HG03469 (cell line): Measurements from ENCODE around the gene LZTS3.
A peak's percentile ranks its signal among the peaks of the same experiment; 100 is the strongest.
"Not testable (repeated sequence)": the region's sequence is repeated elsewhere in the genome, so short reads cannot be mapped to it uniquely, and the experiment has no call there.

ENCODE experiments used
- ATAC-seq: cut with Tn5 transposase; IDR thresholded peaks from one replicate; pipeline ENCODE4 v1.9.1; 2021; ENCODE audit warnings: mild to moderate bottlenecking, moderate library complexity, moderate number of reproducible peaks; ENCODE audit not compliant: unreplicated experiment

The LZTS3 gene

DNA sequence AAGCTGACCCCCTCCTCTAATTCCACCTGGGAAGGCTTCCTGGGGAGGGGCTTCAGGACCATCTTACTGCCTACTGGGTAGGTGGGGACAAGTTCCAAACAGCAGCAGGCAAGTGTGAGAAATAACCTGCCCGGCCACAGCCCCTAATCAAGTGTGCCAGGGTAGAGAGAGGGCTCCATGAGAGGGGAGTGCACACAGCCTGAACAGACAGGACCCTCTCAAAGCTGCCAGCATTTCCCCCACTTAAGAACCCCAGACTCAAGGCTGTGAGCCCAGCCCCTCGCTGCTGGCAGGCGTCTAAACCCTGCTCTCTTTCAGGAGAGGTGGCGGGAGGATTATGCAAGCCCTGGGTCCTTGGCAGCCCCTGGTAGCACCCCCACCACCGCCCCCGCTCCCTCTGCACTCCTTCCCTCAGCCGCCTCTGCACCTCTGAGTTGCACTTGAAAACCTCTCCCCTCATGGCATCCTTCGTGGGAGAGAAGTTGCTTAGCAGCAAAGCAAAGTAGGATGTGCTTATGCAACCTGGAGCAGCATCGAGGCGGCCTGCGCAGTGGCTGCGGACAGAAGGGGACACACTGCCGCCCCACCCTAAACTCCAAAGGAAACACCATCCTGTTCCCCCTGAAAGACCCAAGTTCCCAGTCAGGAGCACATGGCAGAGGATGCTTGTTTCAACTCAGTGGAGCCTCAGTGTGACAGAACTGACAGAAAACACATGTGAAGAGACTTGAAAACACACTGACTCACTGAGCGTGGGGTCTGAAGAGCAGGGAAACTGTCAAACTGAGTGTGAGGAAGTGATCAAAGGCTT, 20.7 kb upstream of the LZTS3 start:
- ATAC-seq, result no peak

DNA sequence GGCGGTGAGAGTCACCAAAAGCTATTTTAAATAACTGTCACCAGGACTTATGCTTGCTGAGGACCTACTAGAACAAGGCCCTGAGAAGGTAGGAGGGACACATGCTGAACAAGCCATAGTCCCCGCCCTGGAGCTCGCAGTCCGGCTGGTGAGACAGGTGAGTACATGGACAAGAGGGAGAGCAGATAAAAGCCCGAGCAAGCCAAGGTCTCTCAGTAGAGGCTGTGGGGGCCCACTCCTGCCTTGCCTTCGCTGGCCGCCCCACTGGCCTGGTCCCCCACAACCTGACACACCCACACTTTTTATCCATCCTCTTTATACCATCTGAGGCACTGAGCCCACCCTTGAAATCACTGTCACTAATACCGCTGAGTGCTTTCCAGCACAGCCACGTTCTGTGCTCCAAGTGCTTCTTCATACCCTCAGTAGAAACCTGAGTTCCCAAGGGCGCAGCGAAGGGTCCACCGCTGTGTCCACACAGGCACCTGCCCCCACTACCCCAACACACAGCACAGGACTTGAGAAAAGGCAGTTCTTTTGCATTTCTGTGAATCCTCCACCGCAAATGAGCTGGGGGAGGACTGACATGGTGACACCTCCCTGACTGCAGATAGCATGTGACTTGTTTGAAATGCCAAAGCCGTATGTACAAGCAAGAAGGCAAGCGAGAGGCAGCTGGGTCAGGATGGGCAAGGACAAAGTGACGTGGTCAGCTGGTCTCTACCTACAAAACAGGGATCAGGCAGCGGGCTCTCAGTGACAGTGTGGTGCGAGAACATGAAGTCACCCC, 19.1 kb upstream of the LZTS3 start:
- ATAC-seq, result no peak

GRCh38 chr20:3190681-3191111, 17.3 kb upstream of the LZTS3 start:
- no peak for ATAC-seq

GRCh38 chr20:3189561-3190131, 16.3 kb upstream of the LZTS3 start:
- no peak for ATAC-seq

GRCh38 chr20:3188823-3189413, 15.6 kb upstream of the LZTS3 start:
- ATAC-seq, result no peak

DNA sequence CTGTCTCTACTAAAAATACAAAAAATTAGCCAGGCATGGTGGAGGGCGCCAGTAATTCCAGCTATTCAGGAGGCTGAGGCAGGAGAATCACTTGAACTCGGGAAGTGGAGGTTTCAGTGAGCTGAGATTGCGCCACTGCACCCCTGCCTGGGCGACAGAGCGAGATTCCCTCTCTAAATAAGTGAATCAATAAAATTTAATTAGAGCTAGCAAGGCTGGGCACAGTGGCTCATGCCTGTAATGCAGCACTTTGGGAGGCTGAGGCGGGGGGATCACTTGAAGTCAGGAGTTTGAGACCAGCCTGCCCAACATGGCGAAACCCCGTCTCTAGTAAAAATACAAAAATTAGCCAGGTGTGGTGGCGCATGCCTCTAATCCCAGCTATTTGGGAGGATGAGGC, 14.5 kb upstream of the LZTS3 start:
- not testable (repeated sequence) for ATAC-seq

GRCh38 chr20:3183896-3184612, 10.7 kb upstream of the LZTS3 start:
- no peak for ATAC-seq

- not testable (repeated sequence) for ATAC-seq
These were observed 9.1 kb upstream of the LZTS3 start for GRCh38 chr20:3182429-3182828.

GRCh38 chr20:3181270-3181669, 7.9 kb upstream of the LZTS3 start:
- ATAC-seq, result no peak

DNA sequence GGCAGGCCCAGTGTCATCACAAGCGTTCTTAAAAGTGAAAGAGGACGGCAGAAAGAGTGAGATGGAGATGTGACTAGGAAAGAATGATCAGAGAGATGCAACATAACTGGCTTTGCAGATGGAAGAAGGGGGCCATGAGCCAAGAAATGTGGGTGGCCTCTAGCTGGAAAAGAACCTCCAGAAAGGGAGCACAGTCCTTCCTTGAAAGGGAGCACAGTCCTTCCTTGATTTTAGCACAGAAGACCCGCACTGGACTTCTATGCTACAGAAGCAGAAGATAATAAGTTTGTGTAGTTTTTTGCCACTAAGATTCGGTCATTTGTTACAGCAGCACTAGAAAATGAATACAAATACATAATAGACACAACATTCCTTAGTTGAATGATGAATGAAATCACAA, 7.0 kb upstream of the LZTS3 start:
- no peak for ATAC-seq

DNA sequence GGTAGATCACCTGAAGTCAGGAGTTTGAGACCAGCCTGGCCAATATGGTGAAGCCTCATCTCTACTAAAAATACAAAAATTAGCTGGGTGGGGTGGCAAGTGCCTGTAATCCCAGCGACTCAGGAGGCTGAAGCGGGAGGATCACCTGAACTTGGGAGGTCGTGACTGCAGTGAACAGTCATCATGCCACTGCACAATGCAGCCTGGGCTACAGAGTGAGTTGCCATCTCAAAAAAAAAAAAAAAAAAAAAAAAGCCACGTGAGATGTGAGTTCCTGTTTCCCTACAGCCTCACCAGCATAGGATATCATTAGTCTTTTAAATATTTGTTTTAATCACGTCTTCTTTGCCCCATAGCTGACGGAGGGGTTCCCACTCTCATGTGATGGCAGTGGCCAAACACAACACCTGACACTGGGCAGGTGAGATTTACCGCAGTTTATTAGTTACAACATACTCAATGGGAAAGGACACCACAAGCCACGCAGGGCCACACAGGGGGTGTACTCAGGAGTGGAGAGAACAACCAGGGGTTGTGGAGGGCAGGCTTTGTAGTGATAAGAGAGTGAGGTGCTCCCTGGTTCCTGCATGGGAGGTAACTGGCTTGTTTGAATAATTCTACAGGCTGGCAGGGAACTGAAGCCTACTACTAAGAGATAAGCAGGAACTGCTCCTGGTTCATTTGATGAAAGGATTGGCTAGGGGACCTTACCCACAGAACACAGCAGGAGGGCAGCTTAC, 4.6 kb upstream of the LZTS3 start:
- no peak for ATAC-seq

DNA sequence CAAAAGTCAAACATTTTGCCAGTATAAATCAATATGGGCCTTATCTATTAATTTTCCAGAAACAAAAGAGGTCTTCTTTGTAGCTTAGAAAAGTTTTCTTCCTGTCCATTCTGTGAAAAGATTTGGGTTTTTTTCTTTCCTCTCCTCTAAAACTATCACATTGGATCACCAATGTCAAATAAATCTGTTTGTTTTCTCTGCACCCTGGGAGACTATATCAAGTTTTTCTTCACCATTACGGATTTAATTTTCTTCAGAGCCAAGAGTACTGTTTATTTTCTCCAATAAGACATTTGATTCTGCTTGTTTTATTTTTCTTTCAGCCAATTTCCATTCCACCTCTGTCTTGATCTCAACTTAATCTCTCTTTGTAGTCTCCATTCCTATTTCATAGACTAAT, 1.9 kb upstream of the LZTS3 start:
- ATAC-seq, result no peak

GRCh38 chr20:3174442-3175261, 1.3 kb upstream of the LZTS3 start:
- ATAC-seq, result no peak

- ATAC-seq, result peak; percentile 55
These were observed 477 bp upstream of the LZTS3 start for GRCh38 chr20:3173610-3174441.

GRCh38 chr20:3172126-3172932, 1.0 kb downstream of the LZTS3 start:
- ATAC-seq, result no peak

GRCh38 chr20:3171391-3172125, 1.8 kb downstream of the LZTS3 start:
- ATAC-seq, result no peak
